Measurements from ENCODE around the gene FAM76A. TPM values are rescaled to one million over a fixed set of nuclear protein-coding genes. Genes with fewer than 3 reads are reported as not detected.

The FAM76A gene
- total and polyA plus RNA-seq, 9 of the 15 experiments (the other 6 are each of a cell fraction or from before 2014, with no cell fraction given): 9.5 to 14.6 (median 11.4) TPM

DNA sequence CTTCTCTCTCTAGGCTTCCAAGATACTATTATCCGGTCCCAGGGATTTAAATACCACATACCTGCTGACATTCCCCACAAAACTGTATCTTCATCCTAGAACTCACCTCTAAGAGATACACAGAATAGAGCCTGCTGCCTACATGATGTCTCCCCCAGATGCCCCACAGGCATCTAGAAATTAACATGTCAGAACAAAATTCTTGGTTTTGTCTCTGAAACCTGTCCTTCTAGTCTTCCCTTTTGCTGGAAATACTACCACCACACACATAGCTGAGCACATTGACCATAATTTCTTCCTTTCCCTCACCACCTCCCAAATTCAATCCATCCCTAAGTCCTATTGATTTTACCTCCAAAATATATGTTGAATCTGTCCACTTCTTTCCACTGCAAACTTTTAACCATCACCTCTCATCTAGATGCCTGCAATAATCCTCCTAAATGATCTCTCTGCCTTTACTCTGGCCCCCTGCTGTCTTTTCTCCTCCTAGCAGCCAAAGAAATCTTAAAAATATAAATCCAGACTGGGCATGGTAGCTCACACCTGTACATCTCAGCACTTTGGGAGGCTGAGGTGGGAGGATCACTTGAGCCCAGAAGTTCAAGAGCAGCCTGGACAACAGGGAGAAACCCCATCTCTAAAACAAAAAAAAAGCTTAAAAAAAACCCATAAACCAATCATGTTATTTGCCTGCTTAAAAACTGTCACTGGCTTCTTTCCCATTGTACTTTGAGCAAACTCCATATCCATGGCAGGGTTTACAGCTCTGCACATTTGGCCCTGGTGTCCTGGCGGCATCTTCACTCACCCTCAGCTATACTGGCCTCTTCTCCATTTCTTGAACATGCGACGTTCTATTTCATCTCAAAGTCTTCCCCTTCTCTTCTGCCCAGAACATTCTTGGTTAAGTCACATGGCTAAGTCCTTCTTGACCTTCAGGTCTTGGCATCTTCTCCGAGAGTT, 6.2 kb upstream of the FAM76A start:
- no peak overlapping the region for H3K27ac ChIP-seq (ENCODE audit: extremely low read depth, low read depth, low read length)
- POLR2A ChIA-PET: interaction anchor here (0.7 to 1.2 kb wide), 3 partner anchors 12 to 159 kb away, joined by 3 read pairs; no protein-coding TSS in a partner anchor
- DNase-seq (ENCODE audit: extremely low read depth in 1 of 4, low spot score in 3 of 4): no peak
- no peaks in the 10 kb centered on the region for H3K9me1 ChIP-seq (ENCODE audit: control insufficient read depth, insufficient read depth, low read length)
- no peak overlapping the region for H3K4me3 ChIP-seq
- in situ Hi-C loops (cut with MboI) (no loop called here), intact Hi-C loops (cut with micrococcal nuclease) (no loop called here)
- H3K9me3 ChIP-seq (replicated peaks; ENCODE audit: control insufficient read depth, insufficient read depth, low read depth, low read length): peaks cover 2% of the 10 kb centered on the region; the same call in 1 of the 2 replicates
- no peaks in the 10 kb centered on the region for H4K20me1 ChIP-seq (replicated peaks; ENCODE audit: control insufficient read depth, insufficient read depth, low read length)
- no TSS peak for BruUV-seq (replicated peaks)
- 6% methylated on average over 5 of the region's 5 CpGs for WGBS (ENCODE audit: insufficient coverage, low coverage, missing lambda C conversion rate)
- CTCF ChIA-PET (ENCODE audit: low intra/inter-chr PET ratio): no interaction called here
- no peaks in the 10 kb centered on the region for H3K79me2 ChIP-seq (ENCODE audit: control insufficient read depth, insufficient read depth, low read length)
- H3K4me2 ChIP-seq (ENCODE audit: insufficient read depth, low read length): no peak overlapping the region
- TF ChIP-seq HNRNPUL1 (IDR thresholded peaks at IDR 0.05; ENCODE audit: low read length): no peak
- TF ChIP-seq ZNF75A (CRISPR knock-in tag; IDR thresholded peaks at IDR 0.05): no peak
- TF ChIP-seq SIN3A (IDR thresholded peaks at IDR 0.05; ENCODE audit: borderline replicate concordance in 2 of 2, control insufficient read depth in 1 of 2, low read depth in 2 of 2, low read length in 2 of 2): no peak
- TF ChIP-seq, protein P1, sequence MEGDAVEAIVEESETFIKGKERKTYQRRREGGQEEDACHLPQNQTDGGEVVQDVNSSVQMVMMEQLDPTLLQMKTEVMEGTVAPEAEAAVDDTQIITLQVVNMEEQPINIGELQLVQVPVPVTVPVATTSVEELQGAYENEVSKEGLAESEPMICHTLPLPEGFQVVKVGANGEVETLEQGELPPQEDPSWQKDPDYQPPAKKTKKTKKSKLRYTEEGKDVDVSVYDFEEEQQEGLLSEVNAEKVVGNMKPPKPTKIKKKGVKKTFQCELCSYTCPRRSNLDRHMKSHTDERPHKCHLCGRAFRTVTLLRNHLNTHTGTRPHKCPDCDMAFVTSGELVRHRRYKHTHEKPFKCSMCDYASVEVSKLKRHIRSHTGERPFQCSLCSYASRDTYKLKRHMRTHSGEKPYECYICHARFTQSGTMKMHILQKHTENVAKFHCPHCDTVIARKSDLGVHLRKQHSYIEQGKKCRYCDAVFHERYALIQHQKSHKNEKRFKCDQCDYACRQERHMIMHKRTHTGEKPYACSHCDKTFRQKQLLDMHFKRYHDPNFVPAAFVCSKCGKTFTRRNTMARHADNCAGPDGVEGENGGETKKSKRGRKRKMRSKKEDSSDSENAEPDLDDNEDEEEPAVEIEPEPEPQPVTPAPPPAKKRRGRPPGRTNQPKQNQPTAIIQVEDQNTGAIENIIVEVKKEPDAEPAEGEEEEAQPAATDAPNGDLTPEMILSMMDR (IDR thresholded peaks at IDR 0.05 in 2 of 3, conservative IDR thresholded peaks at IDR 0.05 in 1 of 3; ENCODE audit: insufficient read depth in 2 of 3, low read depth in 1 of 3, low read length in 3 of 3): peak; percentile 28 to 45 (median 44); a peak in 3 of 6 replicates
- no peaks in the 10 kb centered on the region for H3K36me3 ChIP-seq (ENCODE audit: control insufficient read depth, insufficient read depth, low read length)
- H3K9ac ChIP-seq (ENCODE audit: insufficient read depth in 1 of 2, low read depth in 2 of 2, low read length in 2 of 2): no peak overlapping the region
- FAIRE-seq: no peak
- peak; percentile 75 for ATAC-seq
- no peak overlapping the region for H2AFZ ChIP-seq (ENCODE audit: low read depth, low read length)
- H3K27me3 ChIP-seq (ENCODE audit: control insufficient read depth in 2 of 2, insufficient read depth in 2 of 2, low read length in 2 of 2): no peaks in the 10 kb centered on the region; a peak in 1 of 5 replicates
- peaks cover under 1 to 3% of the 10 kb centered on the region in 2 experiments; a peak in 3 of 5 replicates for H3K4me1 ChIP-seq (replicated peaks in 1 of 2; ENCODE audit: control insufficient read depth in 2 of 2, insufficient read depth in 2 of 2, low read length in 2 of 2)

Data from K562 (cell line).